HL-60 (cell line): ENCODE data around the gene ANP32B.

Experiments
- CTCF ChIP-seq: IDR thresholded peaks from one replicate; pipeline ENCODE4 v1.5.1; 2011; ENCODE audit warnings: low read length, control low read depth, inconsistent platforms; ENCODE audit not compliant: insufficient read depth
- GABPA ChIP-seq: IDR thresholded peaks from 2 replicates; pipeline ENCODE4 v1.6.1; 2012; ENCODE audit warnings: low read depth
- POLR2AphosphoS5 ChIP-seq: IDR thresholded peaks from 2 replicates; pipeline ENCODE4 v1.6.1; 2012; ENCODE audit warnings: low read depth
- REST ChIP-seq: IDR thresholded peaks from 2 replicates; pipeline ENCODE4 v1.6.1; 2012; ENCODE audit warnings: low read depth; ENCODE audit not compliant: insufficient replicate concordance
- SPI1 ChIP-seq: IDR thresholded peaks from 2 replicates; pipeline ENCODE4 v1.6.1; 2012; ENCODE audit warnings: low read depth, mild to moderate bottlenecking, borderline replicate concordance

- TF ChIP-seq CTCF (no peak), POLR2AphosphoS5 (no peak), REST (no peak), SPI1 (no peak), GABPA (no peak)
Observed at GRCh38 chr9:98057138-98057799, 74.1 kb downstream of the ANP32B start.
